Breast epithelium (tissue), 3 donors: ENCODE data around the gene BAIAP3.

Source experiments
- CTCF ChIP-seq, 3 donors: fragments of 450-650 bp; IDR thresholded peaks; one replicate each; pipeline ENCODE4 v1.5.1; 2016 to 2017; ENCODE audit warnings: antibody characterized with exemption in 3 of 3, mild to moderate bottlenecking in 3 of 3, moderate library complexity in 3 of 3
- POLR2A ChIP-seq: fragments of 450-650 bp; IDR thresholded peaks from one replicate; pipeline ENCODE4 v1.6.1; 2016; ENCODE audit warnings: antibody characterized with exemption, mild to moderate bottlenecking, moderate library complexity
- POLR2AphosphoS5 ChIP-seq, 3 donors: sonication (generic); formaldehyde crosslinking; IDR thresholded peaks; one replicate each; pipeline ENCODE4 v1.6.1; 2017; ENCODE audit warnings: antibody characterized with exemption in 3 of 3

DNA sequence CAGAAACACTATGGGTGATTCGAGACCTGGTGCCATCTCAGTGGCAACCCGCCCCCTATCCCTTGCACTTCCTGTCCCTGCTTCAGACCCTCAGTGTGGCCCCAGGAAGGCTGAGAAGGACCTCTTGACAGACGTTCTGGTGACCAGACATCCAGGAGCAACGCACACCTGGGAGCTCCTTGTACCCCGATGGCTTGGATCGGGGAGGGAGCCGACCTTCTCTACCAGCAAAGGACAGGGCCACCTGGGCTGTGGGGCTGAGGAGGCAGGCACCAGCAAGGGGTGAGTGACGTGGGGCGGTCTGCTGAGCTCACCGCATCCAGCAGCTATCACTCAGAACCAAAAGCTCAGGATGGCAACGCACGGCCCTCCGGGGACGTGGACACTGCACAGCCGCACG lies 53.9 kb downstream of the BAIAP3 start:
- TF ChIP-seq CTCF (IDR thresholded peaks at IDR 0.05) (no peak), POLR2A (no peak), POLR2AphosphoS5 (IDR thresholded peaks at IDR 0.05) (no peak)
